ENCODE results near the gene PRG3.
"Not testable (repeated sequence)": the region's sequence is repeated elsewhere in the genome, so short reads cannot be mapped to it uniquely, and the experiment has no call there.

PRG3 gene

GRCh38 chr11:57387289-57388030, 6.5 kb upstream of the PRG3 start:
- DNase-seq: no peak

GRCh38 chr11:57386178-57386940, 5.4 kb upstream of the PRG3 start:
- no peak for DNase-seq

GRCh38 chr11:57379732-57380131, 1.2 kb downstream of the PRG3 start:
- DNase-seq: no peak

GRCh38 chr11:57378186-57378585, 2.8 kb downstream of the PRG3 start:
- no peak for DNase-seq

GRCh38 chr11:57377107-57377506, 3.8 kb downstream of the PRG3 start:
- DNase-seq: no peak

GRCh38 chr11:57376095-57377090, 4.6 kb downstream of the PRG3 start:
- no peak for DNase-seq

GRCh38 chr11:57375490-57375889, 5.5 kb downstream of the PRG3 start:
- no peak for DNase-seq

- DNase-seq: no peak
These were observed 6.0 kb downstream of the PRG3 start for GRCh38 chr11:57374966-57375365.

- DNase-seq: no peak
These were observed 7.8 kb downstream of the PRG3 start for GRCh38 chr11:57373146-57373545.

- no peak for DNase-seq
These were observed 10.0 kb downstream of the PRG3 start for GRCh38 chr11:57370941-57371340.

GRCh38 chr11:57370251-57370650, 10.7 kb downstream of the PRG3 start:
- no peak for DNase-seq

GRCh38 chr11:57368845-57369232, 12.1 kb downstream of the PRG3 start:
- no peak for DNase-seq

- DNase-seq: no peak
These were observed 12.7 kb downstream of the PRG3 start for GRCh38 chr11:57368106-57368844.

GRCh38 chr11:57364851-57365660, 15.9 kb downstream of the PRG3 start:
- no peak for DNase-seq

GRCh38 chr11:57363131-57364080, 17.5 kb downstream of the PRG3 start:
- no peak for DNase-seq

- DNase-seq: no peak
These were observed 19.0 kb downstream of the PRG3 start for GRCh38 chr11:57361926-57362325.

GRCh38 chr11:57361420-57361819, 19.5 kb downstream of the PRG3 start:
- not testable (repeated sequence) for DNase-seq

GRCh38 chr11:57360991-57361390, 20.0 kb downstream of the PRG3 start:
- no peak for DNase-seq

GRCh38 chr11:57359896-57360690, 20.9 kb downstream of the PRG3 start:
- no peak for DNase-seq

Data from activated effector memory CD4-positive, alpha-beta T cell treated with anti-CD3 and anti-CD28 coated beads, Interleukin-2, amount 50 U/mL, for 16 hours (primary cell).